Mesendoderm (in vitro differentiated cells): ENCODE data around the gene SRGAP2B.
"Not testable (repeated sequence)": the region's sequence is repeated elsewhere in the genome, so short reads cannot be mapped to it uniquely, and the experiment has no call there.

Experiments used
- DNase-seq: peaks from one replicate; pipeline ENCODE4 v3.0.0; 2013
- H2AK5ac ChIP-seq: 2 replicates; pipeline ENCODE4 v1.6.1; 2013; ENCODE audit warnings: low read length, inconsistent platforms
- H2BK120ac ChIP-seq: 2 replicates; pipeline ENCODE4 v1.6.1; 2013; ENCODE audit warnings: low read depth, mild to moderate bottlenecking, low read length, moderate library complexity, mixed read lengths
- H2BK15ac ChIP-seq: replicated peaks from 2 replicates; pipeline ENCODE4 v1.6.1; 2013; ENCODE audit warnings: low read depth, mild to moderate bottlenecking, moderate library complexity
- H2BK5ac ChIP-seq: 2 replicates; pipeline ENCODE4 v1.6.1; 2013; ENCODE audit warnings: low read length, inconsistent platforms
- H3K18ac ChIP-seq: 2 replicates; pipeline ENCODE4 v1.6.1; 2013; ENCODE audit warnings: mild to moderate bottlenecking, low read length, mixed read lengths
- H3K23ac ChIP-seq: one replicate; pipeline ENCODE4 v1.6.1; 2013; ENCODE audit warnings: low read length
- H3K27ac ChIP-seq: 2 replicates; pipeline ENCODE4 v1.5.1; 2013; ENCODE audit warnings: low read depth, mild to moderate bottlenecking, inconsistent platforms, low read length, moderate library complexity
- H3K27me3 ChIP-seq: 2 replicates; pipeline ENCODE4 v1.6.1; 2013; ENCODE audit warnings: low read length, control low read depth, mild to moderate bottlenecking, inconsistent platforms; ENCODE audit not compliant: insufficient read depth, poor library complexity
- H3K36me3 ChIP-seq: 2 replicates; pipeline ENCODE4 v1.6.1; 2013; ENCODE audit warnings: low read length, inconsistent platforms; ENCODE audit not compliant: control insufficient read depth, insufficient read depth
- H3K4ac ChIP-seq: one replicate; pipeline ENCODE4 v1.6.1; 2013; ENCODE audit warnings: low read depth, mild to moderate bottlenecking, low read length, moderate library complexity
- H3K4me1 ChIP-seq: 2 replicates; pipeline ENCODE4 v1.6.1; 2013; ENCODE audit warnings: low read depth, low read length, inconsistent platforms; ENCODE audit not compliant: control insufficient read depth
- H3K4me2 ChIP-seq: 2 replicates; pipeline ENCODE4 v1.6.1; 2013; ENCODE audit warnings: low read length
- H3K4me3 ChIP-seq: 2 replicates; pipeline ENCODE4 v1.5.1; 2013; ENCODE audit warnings: mild to moderate bottlenecking, low read length
- H3K56ac ChIP-seq: one replicate; pipeline ENCODE4 v1.6.1; 2013; ENCODE audit warnings: low read length
- H3K79me1 ChIP-seq: 2 replicates; pipeline ENCODE4 v1.6.1; 2013; ENCODE audit warnings: low read length, inconsistent platforms
- H3K79me2 ChIP-seq: 2 replicates; pipeline ENCODE4 v1.6.1; 2013; ENCODE audit warnings: mild to moderate bottlenecking, low read length; ENCODE audit not compliant: control insufficient read depth, insufficient read depth
- H3K9ac ChIP-seq: 2 replicates; pipeline ENCODE4 v1.6.1; 2013; ENCODE audit warnings: low read length, inconsistent platforms
- H4K5ac ChIP-seq: one replicate; pipeline ENCODE4 v1.6.1; 2013; ENCODE audit warnings: low read length
- H4K8ac ChIP-seq: one replicate; pipeline ENCODE4 v1.6.1; 2013; ENCODE audit warnings: low read depth, mild to moderate bottlenecking, control low read depth, low read length, moderate library complexity
- WGBS: extraction: QIAGEN DNeasy Blood & Tissue Kit; methylation state at CpG from one replicate; pipeline ENCODE4 v1.1.7; 2013; ENCODE audit warnings: low lambda C conversion rate, missing lambda C conversion rate; ENCODE audit not compliant: insufficient coverage; ENCODE audit errors: extremely low coverage; 5-methylcytosine and 5-hydroxymethylcytosine counted together

Gene SRGAP2B

GRCh38 chr1:145071569-145071968, 23.6 kb downstream of the SRGAP2B start:
- H4K8ac ChIP-seq, H3K4me1 ChIP-seq, H2BK15ac ChIP-seq, H3K9ac ChIP-seq, H3K79me1 ChIP-seq, H3K56ac ChIP-seq, H3K4ac ChIP-seq, H3K18ac ChIP-seq, H3K79me2 ChIP-seq, H4K5ac ChIP-seq, H3K27me3 ChIP-seq, H3K27ac ChIP-seq, H3K36me3 ChIP-seq, H3K23ac ChIP-seq, H3K4me3 ChIP-seq, H2AK5ac ChIP-seq, H3K4me2 ChIP-seq, DNase-seq, H2BK5ac ChIP-seq, H2BK120ac ChIP-seq: not testable (repeated sequence)
- no CpG with 5 or more reads among the region's 6 CpGs for WGBS

DNA sequence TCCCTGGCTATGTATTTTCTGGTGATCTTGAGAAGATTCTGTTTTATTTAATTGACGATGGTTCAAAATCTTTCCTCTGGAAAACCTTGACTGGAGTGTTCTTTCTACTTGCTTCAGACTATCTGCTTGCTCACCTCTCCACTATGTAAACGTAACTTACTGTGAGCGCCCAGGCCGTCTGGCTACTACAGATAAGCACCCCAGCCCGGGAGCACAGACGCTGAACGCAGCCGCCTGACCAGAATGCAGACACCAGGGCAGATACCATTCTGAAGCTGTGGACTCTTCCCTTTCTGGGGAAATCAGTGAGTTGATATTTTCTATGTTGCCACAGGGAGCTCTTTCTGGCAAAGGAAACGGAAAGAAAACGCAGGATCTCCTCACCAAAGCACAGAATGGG, 28.6 kb downstream of the SRGAP2B start:
- H3K4me3 ChIP-seq, H4K8ac ChIP-seq, H3K4me1 ChIP-seq, H3K23ac ChIP-seq, H3K79me1 ChIP-seq, H3K27me3 ChIP-seq, H2BK5ac ChIP-seq, H3K79me2 ChIP-seq, DNase-seq, H3K4ac ChIP-seq, H3K36me3 ChIP-seq, H2AK5ac ChIP-seq, H2BK15ac ChIP-seq, H3K56ac ChIP-seq, H2BK120ac ChIP-seq, H3K9ac ChIP-seq, H3K4me2 ChIP-seq, H4K5ac ChIP-seq, H3K27ac ChIP-seq, H3K18ac ChIP-seq: not testable (repeated sequence)
- no CpG with 5 or more reads among the region's 10 CpGs for WGBS

DNA sequence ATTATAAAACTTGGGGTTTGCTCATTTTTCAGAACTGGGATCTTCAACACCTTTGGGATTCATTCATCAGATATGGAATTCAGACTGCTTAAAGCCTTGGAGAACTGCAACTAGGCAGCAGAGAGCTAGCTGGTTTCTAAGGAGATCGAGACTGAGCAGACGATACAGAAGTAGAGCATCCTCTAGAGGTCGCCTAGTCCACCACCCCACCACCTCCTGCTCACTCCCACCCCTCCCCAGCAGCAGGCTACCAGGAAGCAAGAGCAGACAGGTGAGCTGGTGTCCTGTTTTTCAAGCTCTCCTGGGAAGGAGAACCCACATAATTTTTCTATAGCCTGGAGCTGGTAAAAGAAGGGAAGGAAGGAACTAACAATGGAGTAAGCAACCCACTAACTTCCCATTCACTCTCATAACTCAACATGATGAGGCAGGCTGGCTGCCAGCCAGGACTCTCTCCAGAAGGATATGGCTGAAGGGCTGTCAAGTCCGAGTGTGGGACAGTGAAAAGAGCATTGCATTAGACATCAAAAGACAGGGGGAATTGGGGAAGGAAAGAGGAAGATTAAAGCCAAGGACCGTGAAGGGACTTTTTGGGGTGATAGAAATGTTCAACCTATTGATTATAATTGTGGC, 29.8 kb downstream of the SRGAP2B start:
- not testable (repeated sequence) for H4K8ac ChIP-seq, H3K4me3 ChIP-seq, H2BK5ac ChIP-seq, H3K79me2 ChIP-seq, H3K27me3 ChIP-seq, H3K4ac ChIP-seq, H3K4me2 ChIP-seq, H2BK15ac ChIP-seq, H3K18ac ChIP-seq, H3K23ac ChIP-seq, H3K56ac ChIP-seq, H3K9ac ChIP-seq, H3K4me1 ChIP-seq, H2BK120ac ChIP-seq, H4K5ac ChIP-seq, H3K79me1 ChIP-seq, H2AK5ac ChIP-seq, H3K27ac ChIP-seq, H3K36me3 ChIP-seq
- no CpG with 5 or more reads among the region's 5 CpGs for WGBS
- peak; percentile 2 for DNase-seq

DNA sequence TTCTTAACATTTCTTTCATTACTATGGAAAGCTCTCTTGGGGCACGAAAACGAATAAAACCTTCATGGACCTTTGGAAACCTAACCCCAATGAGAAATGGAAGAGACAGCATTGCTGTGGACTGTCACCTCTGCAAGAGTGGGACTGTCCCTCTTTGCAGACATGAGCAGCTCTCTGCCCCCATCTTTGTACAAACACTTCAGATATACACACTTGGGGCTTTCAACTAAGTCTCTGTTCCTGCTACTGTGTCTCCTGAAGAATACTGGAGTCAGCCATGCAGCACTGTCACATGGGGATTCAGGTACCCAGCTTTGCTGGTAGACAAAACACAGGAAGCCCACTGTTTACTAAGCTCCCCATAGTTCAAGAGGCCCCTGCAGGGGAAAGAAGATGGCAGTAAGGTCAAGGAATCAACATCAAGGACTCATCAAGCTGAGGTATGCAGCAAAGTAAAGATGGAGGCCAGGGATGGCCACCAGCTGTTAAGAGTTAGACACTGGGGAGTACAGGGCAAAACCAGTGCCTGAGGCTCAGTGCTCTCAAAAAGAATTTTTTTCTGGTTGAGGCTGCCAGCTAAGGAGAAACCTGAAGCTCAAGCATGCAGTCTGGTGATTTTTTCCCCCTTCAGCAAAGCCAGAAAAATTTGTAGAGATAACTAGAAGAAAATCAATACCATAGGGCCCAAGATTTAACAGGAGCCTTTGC, 31.0 kb downstream of the SRGAP2B start:
- H2BK15ac ChIP-seq, H3K56ac ChIP-seq: not testable (repeated sequence)
- DNase-seq = peak; percentile 8

DNA sequence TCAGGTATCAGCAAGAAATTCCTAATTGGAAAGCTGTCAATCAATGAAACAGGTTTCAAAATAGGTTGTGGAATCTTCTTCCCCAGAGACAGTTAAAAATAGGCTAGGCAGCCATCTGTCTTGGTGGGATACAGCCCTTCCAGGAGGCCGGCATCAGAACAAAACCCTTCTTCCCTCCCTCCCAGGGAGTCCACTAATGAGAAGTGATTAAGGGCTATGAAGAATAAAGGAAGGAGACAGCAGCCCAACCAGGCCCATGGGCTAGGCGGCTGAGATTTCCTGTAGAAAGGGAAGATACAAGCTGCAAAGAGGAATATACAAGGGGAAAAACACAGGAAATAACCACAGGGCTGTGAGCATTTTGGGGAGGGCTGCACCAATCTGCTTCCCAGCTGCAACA, 31.8 kb downstream of the SRGAP2B start:
- H3K18ac ChIP-seq, H3K56ac ChIP-seq, H3K4me3 ChIP-seq, H3K27me3 ChIP-seq, H3K79me1 ChIP-seq, H4K5ac ChIP-seq, H3K9ac ChIP-seq, H3K23ac ChIP-seq, H3K36me3 ChIP-seq, H2AK5ac ChIP-seq, H2BK120ac ChIP-seq, H3K4me1 ChIP-seq, H3K27ac ChIP-seq, H2BK15ac ChIP-seq, H3K4me2 ChIP-seq, H3K79me2 ChIP-seq, DNase-seq, H2BK5ac ChIP-seq, H4K8ac ChIP-seq, H3K4ac ChIP-seq: not testable (repeated sequence)
- WGBS = no CpG with 5 or more reads among the region's 2 CpGs

More for the DNA sequence above, 31.0 kb downstream of the SRGAP2B start:
- not testable (repeated sequence) for H3K4me3 ChIP-seq, H3K27me3 ChIP-seq, H2AK5ac ChIP-seq, H3K23ac ChIP-seq, H4K5ac ChIP-seq, H3K27ac ChIP-seq, H3K4ac ChIP-seq, H3K79me2 ChIP-seq, H4K8ac ChIP-seq, H3K4me1 ChIP-seq, H3K9ac ChIP-seq, H3K79me1 ChIP-seq, H3K4me2 ChIP-seq, H2BK5ac ChIP-seq, H2BK120ac ChIP-seq, H3K18ac ChIP-seq, H3K36me3 ChIP-seq
- no CpG with 5 or more reads among the region's 2 CpGs for WGBS

DNA sequence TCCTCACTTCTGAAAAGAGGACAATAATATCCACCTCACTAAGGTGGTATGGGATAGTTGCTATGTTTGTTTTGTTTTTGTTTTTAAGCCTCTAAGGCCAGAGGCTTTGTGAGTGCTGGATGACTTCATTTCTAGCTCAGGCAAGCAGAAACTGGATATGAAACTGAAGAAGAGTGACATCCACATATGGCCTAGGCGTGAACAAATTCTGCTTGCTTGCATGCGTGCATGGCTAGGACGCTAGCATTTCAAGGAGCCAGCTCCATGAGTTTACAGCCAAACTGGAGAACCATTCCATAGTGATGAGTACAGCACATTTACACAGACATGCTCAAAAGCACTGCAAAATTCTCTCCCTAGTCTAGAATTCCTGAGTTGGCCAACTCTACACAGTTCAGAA, 36.9 kb downstream of the SRGAP2B start:
- not testable (repeated sequence) for H3K4me1 ChIP-seq, H4K8ac ChIP-seq, H2AK5ac ChIP-seq, H3K79me2 ChIP-seq, H3K23ac ChIP-seq, H3K4me3 ChIP-seq, H3K18ac ChIP-seq, H3K9ac ChIP-seq, H2BK5ac ChIP-seq, H3K4me2 ChIP-seq, H2BK120ac ChIP-seq, H4K5ac ChIP-seq, H3K27me3 ChIP-seq, H3K79me1 ChIP-seq, H3K27ac ChIP-seq, H3K56ac ChIP-seq, H3K36me3 ChIP-seq, H2BK15ac ChIP-seq, H3K4ac ChIP-seq, DNase-seq
- no CpG with 5 or more reads among the region's 3 CpGs for WGBS
